B cell (primary cell): Measurements from ENCODE around the gene SLC23A2.

Experiments
- CTCF ChIP-seq: fragments of 200-600 bp; IDR thresholded peaks from one replicate; pipeline ENCODE4 v1.8.0; 2022; ENCODE audit warnings: antibody characterized with exemption, mild to moderate bottlenecking
- EZH2 ChIP-seq: IDR thresholded peaks from 2 replicates; pipeline ENCODE4 v1.6.1; 2012; ENCODE audit warnings: borderline replicate concordance, low read depth, mild to moderate bottlenecking, moderate library complexity, low read length; ENCODE audit not compliant: insufficient read depth, poor library complexity, severe bottlenecking

DNA sequence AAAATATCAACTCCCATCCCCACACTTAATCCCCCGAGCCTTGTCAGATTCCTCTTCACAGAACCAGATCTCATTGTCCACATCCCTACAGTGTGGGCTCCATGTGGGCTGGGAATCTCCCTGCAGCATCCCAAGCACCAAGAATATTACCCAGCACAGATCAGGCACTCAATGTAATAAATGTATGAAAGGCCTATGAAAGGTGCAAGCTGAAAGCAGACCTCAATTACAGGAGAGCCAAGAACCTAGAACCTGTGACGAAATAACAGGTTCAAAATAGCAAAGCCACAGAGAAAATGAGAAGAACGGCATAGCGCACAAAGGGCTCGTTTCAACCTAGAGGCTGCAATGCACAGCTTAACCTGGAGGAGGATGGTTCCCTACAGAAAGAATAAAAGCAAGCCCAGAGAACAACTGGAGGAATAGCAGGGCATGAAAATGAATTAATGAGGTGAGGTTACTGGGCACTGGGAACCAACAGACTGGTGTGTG, 3.1 kb downstream of the SLC23A2 start:
- TF ChIP-seq CTCF = peak; percentile 48
- TF ChIP-seq EZH2 = no peak
